ENCODE data around the gene HHATL.

HHATL gene

DNA sequence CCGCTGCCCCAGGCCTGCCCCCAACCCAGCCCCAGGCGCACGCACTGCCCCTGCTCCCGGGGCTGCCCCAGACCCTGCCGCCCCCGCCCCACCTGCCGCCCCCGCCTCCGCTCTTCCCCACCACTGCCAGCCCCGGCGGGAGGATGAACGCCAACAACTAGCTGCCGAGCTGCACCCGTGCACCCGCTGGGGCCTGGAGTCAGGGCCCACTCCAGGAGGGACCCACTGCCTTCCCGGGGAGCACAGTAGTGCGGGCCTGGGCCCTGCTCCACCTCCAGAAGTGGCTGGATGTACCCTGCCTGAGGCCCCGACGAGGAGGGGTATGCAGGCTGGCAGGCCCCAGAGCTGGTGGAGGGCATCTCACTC, 38.2 kb downstream of the HHATL start:
- no peak for DNase-seq (ENCODE audit: low read depth)

GRCh38 chr3:42663581-42664437, 38.8 kb downstream of the HHATL start:
- no peak for DNase-seq (ENCODE audit: low read depth)

DNA sequence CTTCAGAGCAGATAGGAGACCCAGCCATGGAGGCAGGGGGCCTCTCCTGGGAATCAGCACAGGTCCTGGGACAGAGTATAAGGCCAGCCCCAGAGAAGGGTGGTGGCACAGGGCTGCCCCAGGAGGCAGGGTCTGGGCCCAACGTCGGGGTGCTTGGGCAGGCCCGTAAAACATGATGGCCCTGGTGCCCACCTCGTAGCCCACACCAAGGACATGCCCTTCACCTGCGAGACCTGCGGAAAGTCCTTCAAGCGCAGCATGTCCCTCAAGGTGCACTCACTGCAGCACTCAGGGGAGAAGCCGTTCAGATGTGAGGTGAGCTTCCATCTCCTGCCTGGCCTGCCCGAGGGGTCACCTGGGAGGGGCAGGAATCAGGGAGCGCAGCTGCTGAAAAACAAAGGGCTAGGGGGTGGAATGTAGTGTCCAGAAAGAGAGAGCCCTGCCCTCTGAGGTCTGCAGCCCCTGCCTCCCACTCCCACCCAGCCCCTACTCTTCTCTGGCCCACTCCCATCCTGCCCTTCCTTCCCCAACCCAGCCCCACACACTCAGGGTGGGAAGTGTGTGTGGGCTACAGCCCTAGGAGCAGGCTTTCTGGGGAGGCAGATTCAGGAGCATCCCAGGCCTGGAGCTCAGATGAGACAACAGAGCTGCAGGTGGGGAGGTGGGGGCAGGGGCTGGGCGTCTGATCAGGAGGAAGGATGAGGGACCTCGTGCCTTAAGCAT, 39.6 kb downstream of the HHATL start:
- no peak for DNase-seq (ENCODE audit: low read depth)

GRCh38 chr3:42662037-42662812, 40.4 kb downstream of the HHATL start:
- no peak for DNase-seq (ENCODE audit: low read depth)

DNA sequence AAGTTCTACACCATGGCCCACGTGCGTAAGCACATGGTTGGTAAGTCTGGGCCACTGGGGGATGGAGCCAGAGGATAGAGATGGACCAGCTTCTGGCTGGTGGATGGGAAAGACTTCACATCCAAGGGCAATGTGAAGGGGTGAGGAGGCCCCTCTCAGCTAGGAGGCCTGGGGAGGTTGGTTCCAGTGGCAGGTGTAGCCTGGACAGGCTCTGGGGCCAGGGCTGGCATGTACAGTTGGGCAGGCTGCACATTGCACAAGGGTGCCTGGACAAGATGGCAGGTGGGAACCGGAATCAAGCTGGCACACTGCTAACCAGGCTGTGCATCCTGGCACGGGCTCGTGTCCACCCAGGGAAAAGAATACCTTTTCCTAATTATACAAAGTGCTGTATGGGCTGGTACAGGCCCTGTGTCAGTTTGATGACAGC, 41.0 kb downstream of the HHATL start:
- DNase-seq (ENCODE audit: low read depth): no peak

DNA sequence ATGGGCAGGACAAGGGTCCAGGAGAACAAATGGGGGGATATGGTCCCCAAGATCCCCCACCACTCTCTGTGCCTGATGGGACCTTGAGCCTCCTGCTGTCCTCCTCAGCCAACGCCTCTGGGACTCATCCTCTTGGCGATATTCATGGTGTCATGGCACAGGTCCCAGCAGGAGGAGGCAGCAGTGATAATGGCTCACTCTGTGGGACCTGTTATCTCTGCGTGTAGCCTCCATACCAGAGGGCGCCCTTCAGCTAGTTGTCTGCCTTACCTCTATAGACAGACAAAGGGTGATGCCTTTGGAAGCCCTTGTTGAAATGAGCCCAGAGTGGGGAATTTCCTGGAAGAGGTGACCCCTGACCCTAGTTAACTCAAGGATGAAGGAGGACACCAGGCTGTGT, 41.7 kb downstream of the HHATL start:
- DNase-seq (ENCODE audit: low read depth): no peak

DNA sequence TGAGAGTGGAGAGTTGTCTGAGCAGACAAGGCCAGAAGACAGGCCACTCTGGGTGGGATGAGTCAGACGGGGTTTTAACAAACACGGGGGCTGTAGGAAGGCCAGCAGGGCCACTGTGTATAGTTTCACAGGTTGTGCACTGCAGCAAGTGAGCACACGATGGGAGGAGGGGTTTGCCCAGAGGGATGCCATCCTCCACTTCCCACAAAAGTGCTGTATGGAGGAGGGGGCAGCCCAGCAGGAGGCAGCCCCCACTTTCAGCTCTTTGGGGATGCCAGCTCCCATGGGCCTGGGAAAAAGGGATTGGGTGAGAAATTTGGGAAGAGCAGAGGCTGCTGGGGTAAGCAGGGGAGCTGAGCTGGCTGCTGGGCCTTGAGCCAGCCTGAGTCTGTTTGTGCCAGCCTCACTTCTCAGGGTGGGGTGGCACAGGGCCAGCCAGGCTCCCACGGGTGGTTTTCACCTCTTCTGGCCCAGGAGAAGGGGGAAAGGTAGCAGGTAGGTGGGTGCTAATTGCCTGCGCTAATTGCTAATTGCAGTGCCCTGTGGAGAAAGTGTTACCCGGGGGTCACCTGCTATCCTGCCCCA, 42.4 kb downstream of the HHATL start:
- DNase-seq (ENCODE audit: low read depth): peak; percentile 54

GRCh38 chr3:42659451-42660130, 43.0 kb downstream of the HHATL start:
- DNase-seq (ENCODE audit: low read depth): no peak

- DNase-seq (ENCODE audit: low read depth): no peak
Measured at GRCh38 chr3:42658771-42659390, 43.7 kb downstream of the HHATL start.

DNA sequence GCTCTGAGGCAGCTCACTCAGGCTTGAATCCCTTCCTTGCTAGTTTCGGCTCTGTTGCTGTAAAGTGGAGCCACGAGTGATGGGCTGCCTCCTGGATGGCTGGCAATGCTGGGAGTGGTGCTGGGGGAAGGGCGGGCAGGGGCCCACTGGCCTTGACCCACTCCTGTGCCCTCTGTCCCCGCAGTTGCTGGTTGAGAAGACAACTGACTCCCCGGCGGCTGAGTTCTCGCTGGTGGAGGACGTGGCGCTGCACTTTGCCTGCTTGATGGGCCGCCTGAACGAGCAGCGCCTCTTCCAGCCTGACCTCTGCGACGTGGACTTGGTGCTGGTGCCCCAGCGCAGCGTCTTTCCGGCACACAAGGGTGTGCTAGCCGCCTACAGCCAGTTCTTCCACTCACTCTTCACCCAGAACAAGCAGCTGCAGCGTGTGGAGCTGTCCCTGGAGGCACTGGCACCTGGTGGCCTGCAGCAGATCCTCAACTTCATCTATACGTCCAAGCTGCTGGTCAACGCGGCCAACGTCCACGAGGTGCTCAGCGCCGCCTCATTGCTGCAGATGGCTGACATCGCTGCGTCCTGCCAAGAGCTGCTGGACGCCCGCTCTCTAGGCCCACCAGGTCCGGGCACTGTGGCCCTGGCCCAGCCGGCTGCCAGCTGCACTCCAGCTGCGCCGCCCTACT, 44.4 kb downstream of the HHATL start:
- no peak for DNase-seq (ENCODE audit: low read depth)

GRCh38 chr3:42657675-42658074, 44.9 kb downstream of the HHATL start:
- DNase-seq (ENCODE audit: low read depth): no peak

GRCh38 chr3:42656680-42657610, 45.7 kb downstream of the HHATL start:
- DNase-seq (ENCODE audit: low read depth): no peak

DNA sequence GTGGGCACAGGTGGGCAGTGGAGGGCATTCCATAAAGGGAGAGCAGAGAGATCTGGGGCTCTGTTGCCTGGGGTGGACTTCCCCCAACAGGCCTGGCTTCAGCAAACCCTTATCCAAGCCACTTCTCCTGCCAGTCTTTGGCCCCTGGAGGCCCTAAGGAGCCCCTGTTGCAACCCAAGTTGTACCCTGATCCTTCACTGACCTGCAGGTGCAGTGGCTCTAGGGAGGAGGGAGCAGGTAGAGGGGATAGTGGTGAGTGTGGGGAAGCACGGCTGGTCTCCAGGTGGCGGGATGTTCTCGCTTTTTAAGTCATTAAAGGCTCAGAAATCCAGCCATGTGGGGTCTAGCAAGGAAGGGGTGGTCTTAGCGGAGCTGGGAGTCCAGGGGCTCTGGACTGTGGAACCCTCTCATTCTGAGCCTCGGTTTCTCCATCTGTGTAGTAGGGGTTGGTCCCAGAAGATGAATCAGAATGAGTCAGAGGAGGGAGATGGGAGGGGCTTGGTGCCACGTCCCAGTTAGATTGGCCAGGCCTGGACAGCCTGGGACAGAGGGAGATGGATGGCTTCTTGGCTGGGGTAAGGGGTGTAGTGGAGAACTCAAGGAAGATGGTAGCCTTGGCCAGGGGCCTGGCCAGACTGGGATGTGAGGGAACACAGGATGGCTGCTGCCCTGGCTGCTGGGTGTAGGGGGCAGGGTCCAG, 46.5 kb downstream of the HHATL start:
- DNase-seq (ENCODE audit: low read depth): peak; percentile 58

DNA sequence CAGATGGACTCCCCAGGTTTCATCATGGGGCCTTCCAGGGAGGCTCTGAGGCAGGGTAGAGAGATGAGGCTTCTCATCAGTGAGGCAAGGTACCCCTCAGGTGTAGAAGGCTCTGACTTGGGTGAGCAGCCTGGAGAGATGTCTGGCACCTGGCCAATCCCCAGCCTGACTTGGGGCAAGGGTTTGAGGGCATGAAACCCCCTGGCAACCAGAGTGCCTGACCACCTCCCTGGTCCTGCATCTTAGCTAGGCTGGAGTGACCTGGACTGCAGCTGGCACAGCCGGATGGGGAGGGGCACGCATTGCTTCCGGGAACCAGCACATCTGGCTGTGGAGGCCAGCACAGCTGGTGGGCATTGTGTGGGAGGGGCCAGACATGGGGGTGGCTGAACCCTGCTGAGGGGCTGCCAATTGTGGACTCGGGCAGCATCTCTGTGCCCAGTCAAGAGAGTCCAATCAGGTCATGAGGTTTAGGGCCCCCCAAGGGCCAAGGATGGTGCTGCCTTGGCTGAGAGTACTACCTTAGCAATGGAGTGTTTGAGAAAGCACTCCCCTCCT, 47.2 kb downstream of the HHATL start:
- DNase-seq (ENCODE audit: low read depth): no peak

DNA sequence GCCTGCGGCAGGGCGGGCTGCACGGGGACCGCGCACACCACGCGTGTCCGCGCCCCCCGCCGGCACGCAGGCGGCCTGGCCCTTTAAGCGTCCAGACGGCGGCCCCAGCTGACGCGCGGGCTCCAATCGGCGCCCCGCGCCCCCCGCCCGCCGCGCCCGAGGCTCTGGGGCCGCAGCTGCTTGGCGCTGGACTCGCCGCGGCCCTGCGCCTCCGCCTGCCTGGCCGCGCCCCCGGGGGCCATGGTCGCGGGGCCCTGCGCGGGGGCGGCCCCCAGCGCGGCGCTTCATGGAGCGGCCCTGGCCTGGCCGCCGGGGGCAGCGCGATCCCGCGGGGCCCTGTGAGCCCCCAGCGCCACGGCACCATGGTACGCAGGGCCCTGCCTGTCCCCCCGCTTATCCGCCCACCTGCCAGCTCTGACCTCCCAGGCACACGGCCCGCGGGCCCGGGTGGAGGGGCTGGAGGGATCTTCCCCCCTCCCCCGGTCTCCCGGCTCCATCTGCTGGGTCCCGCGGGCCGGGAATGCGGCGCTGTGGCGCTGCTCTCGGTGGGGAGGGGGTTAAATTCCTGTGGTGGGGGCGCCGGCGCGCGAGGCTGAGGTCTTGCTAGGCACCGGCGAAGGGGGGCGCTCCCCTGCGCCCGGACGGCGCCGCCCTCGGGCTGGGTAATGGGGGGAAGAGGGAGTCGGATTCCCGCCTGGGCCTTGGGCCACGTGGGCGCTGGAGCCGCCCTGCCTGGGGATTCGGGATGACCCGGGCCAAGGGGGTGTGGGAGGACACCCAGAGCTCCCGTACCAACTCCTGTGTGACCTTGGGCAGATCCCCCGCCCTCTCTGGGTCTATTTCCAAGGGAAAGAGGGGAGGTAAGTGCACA, 48.0 kb downstream of the HHATL start:
- DNase-seq (ENCODE audit: low read depth): peak; percentile 56

- peak; percentile 41 for DNase-seq (ENCODE audit: low read depth)
Measured at GRCh38 chr3:42653560-42654330, 48.9 kb downstream of the HHATL start, which contains the start of gene ZBTB47. Gene ZBTB47 (plus strand): TSS chr3:42653697. CDS start chr3:42658356, 4,659 bp downstream.

- no peak for DNase-seq (ENCODE audit: low read depth)
Measured at GRCh38 chr3:42653303-42653559, 49.4 kb downstream of the HHATL start.

All from iris pigment epithelial cell (primary cell).